Stimulated activated naive CD8-positive, alpha-beta T cell treated with anti-CD3 and anti-CD28 coated beads, Interleukin-15, Interleukin-2, amounts not matched to agents 100 ng/mL and 50 ng/mL, for 24 hours (primary cell): ENCODE data around the gene CNDP1.
A peak's percentile ranks its signal among the peaks of the same experiment; 100 is the strongest.

Experiments
- H3K27ac Mint-ChIP-seq: one replicate; pipeline ENCODE4 v1.8.0; 2021; ENCODE audit warnings: mild to moderate bottlenecking, mixed read lengths
- H3K27me3 Mint-ChIP-seq: one replicate; pipeline ENCODE4 v1.8.0; 2021; ENCODE audit warnings: mixed read lengths
- H3K36me3 Mint-ChIP-seq: one replicate; pipeline ENCODE4 v1.8.0; 2021; ENCODE audit warnings: low read depth, mixed read lengths
- H3K4me1 Mint-ChIP-seq: one replicate; pipeline ENCODE4 v1.8.0; 2021; ENCODE audit warnings: low read depth, mixed read lengths
- H3K4me3 Mint-ChIP-seq: one replicate; pipeline ENCODE4 v1.8.0; 2021; ENCODE audit warnings: mild to moderate bottlenecking, mixed read lengths
- H3K9me3 Mint-ChIP-seq: one replicate; pipeline ENCODE4 v1.8.0; 2021; ENCODE audit warnings: mixed read lengths

The CNDP1 gene

GRCh38 chr18:74534150-74534969 is at the start of gene CNDP1:
Gene CNDP1, plus strand, starts transcription at chr18:74534500. Its CDS starts 168 bp downstream, at chr18:74534668.
- Mint-ChIP-seq H3K4me1 (no peaks in the 10 kb centered on the region), H3K4me3 (no peak within 1 kb of the TSS), H3K9me3 (no peaks in the 10 kb centered on the region), H3K27ac (no peak within 1 kb of the TSS), H3K27me3 (peaks cover 5% of the 10 kb centered on the region), H3K36me3 (no peaks in the 10 kb centered on the region)

DNA sequence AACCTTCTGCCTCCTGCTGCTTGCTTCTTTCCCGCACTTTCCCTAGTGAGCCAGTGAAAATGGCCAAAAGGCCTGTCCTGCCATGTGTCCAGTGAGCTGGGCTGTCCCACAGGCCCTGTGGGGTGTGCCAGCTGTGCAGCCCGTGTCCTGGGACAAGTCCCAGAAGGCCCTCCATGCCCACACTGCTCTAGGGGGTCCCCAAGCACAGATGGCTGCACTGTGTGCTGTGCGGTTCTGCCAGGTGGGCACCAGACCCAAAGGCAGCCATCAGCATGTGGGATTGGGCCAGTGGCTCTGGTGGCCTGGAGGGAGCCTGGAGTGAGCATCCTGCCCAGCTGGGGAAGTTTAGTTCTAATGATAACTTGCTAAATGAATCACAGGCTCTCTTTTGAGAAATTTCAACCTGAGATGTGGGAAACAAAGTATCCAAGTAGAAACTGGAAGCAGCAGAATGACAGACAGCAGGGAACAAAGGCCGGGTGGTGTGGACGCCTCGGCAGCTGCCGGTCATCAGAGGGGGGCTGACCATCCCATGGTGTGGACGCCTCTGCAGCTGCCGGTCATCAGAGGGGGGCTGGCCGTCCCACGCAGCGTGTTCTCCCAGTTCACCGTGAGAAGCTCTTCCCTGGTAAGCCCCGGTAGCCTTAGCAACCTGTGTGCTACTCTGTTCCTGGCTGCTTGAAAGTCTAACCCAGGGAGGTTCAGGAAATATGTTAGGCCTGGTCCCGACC is 48.0 kb upstream of the CNDP1 start:
- no peaks in the 10 kb centered on the region for H3K36me3 Mint-ChIP-seq
- peak overlapping the region; percentile 36 for H3K27ac Mint-ChIP-seq
- H3K9me3 Mint-ChIP-seq: no peaks in the 10 kb centered on the region

DNA sequence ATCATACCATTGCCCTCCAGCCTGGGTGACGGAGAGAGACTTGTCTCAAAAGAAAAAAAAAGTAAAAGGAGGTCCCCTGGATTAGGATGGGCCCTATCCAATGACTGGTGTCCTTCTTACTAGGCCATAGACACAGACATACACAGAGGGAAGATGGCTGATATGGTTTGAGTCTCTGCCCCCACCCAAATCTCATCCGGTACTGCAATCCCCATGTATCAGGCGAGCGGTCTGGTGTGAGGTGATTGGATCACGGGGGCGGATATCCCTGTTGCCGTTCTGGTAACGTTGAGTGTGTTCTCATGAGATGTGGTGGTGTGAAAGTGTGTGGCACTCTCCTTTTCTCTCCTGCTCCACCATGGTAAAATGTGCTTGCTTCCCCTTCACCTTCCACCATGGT is 45.9 kb upstream of the CNDP1 start:
- H3K4me1 Mint-ChIP-seq: peaks cover 20% of the 10 kb centered on the region

More for the DNA sequence above, 48.0 kb upstream of the CNDP1 start:
- Mint-ChIP-seq H3K4me3 (no peak overlapping the region), H3K4me1 (peaks cover 20% of the 10 kb centered on the region), H3K27me3 (peaks cover 3% of the 10 kb centered on the region)

DNA sequence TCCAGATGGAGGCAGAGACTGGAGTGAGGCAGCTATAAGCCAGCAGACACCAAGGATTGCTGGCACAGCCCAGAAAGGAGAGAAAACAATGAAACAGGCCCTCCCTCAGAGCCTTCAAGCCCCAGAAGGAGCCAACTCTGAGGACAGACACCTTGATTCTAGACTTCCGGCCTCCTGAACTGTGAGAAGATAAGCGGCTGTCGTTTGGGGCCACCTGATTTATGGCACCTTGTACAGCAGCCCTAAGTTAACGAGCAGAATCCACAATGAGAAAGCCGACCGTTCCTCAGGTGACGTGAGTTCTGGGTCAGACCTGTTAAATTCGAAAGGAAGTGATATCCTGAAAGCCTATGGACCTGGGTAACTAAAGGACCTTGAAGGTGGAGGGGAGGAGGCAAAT is 45.4 kb upstream of the CNDP1 start:
- no peaks in the 10 kb centered on the region for H3K9me3 Mint-ChIP-seq
- H3K36me3 Mint-ChIP-seq: no peaks in the 10 kb centered on the region
- no peaks in the 10 kb centered on the region for H3K27me3 Mint-ChIP-seq
- peaks cover 24% of the 10 kb centered on the region for H3K4me1 Mint-ChIP-seq
- no peak overlapping the region for H3K27ac Mint-ChIP-seq
- no peak overlapping the region for H3K4me3 Mint-ChIP-seq

More for the DNA sequence above, 45.9 kb upstream of the CNDP1 start:
- Mint-ChIP-seq H3K36me3 (no peaks in the 10 kb centered on the region), H3K9me3 (no peaks in the 10 kb centered on the region), H3K27me3 (no peaks in the 10 kb centered on the region), H3K27ac (no peak overlapping the region), H3K4me3 (no peak overlapping the region)

DNA sequence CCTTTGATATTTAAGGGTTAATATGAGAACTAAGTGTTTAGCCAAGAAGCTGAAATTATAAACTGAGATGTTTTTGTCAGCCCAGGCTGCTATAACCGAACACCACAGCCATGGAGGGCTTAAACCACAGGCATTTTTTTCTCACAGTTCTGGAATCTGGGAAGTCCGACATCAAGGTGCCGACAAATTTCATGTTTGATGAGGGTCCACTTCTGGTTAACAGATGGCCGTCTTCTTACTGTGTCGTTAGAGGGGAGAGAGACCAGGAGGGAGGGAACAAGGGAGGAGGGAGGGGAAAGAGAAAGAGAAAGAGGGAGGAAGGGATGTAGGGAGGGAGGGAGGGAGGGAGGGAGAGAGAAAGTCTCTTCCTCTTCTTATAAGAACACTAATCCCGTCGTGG is 44.6 kb upstream of the CNDP1 start:
- Mint-ChIP-seq H3K9me3 (no peaks in the 10 kb centered on the region), H3K4me1 (peaks cover 23% of the 10 kb centered on the region), H3K4me3 (no peak overlapping the region), H3K27ac (no peak overlapping the region), H3K36me3 (no peaks in the 10 kb centered on the region), H3K27me3 (no peaks in the 10 kb centered on the region)

DNA sequence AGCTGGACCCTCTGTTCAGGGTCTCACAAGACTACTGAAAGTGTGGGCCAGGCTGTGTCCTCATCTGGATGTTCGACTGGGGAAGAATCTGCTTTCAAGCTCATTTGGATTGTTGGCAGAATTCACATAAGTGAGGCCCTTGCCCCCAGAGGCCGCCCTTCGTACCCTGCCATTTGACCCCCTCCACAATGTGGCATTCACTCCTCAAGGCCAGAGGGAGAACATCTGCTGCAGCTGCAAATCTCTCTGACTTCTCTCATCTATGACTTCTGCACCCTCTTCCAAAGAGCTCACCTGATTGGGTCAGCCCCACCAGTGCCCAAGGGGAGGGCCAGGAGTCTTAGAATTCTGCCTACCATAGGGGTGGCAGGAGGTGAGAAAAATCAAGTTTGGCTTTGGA is 42.0 kb upstream of the CNDP1 start:
- H3K9me3 Mint-ChIP-seq: no peaks in the 10 kb centered on the region
- H3K36me3 Mint-ChIP-seq: peaks cover 4% of the 10 kb centered on the region
- H3K4me3 Mint-ChIP-seq: no peak overlapping the region
- peaks cover 19% of the 10 kb centered on the region for H3K4me1 Mint-ChIP-seq
- no peak overlapping the region for H3K27ac Mint-ChIP-seq
- no peaks in the 10 kb centered on the region for H3K27me3 Mint-ChIP-seq

- no peak overlapping the region for H3K4me3 Mint-ChIP-seq
- H3K4me1 Mint-ChIP-seq: peaks cover 34% of the 10 kb centered on the region
- no peak overlapping the region for H3K27ac Mint-ChIP-seq
- H3K9me3 Mint-ChIP-seq: no peaks in the 10 kb centered on the region
- H3K36me3 Mint-ChIP-seq: peaks cover 11% of the 10 kb centered on the region
- no peaks in the 10 kb centered on the region for H3K27me3 Mint-ChIP-seq
Measured at GRCh38 chr18:74493689-74494088, 40.6 kb upstream of the CNDP1 start.

GRCh38 chr18:74494514-74494913 is 39.8 kb upstream of the CNDP1 start:
- H3K9me3 Mint-ChIP-seq: no peaks in the 10 kb centered on the region
- H3K27ac Mint-ChIP-seq: no peak overlapping the region
- H3K4me1 Mint-ChIP-seq: peaks cover 42% of the 10 kb centered on the region
- peak overlapping the region; percentile 26 for H3K4me3 Mint-ChIP-seq
- H3K27me3 Mint-ChIP-seq: no peaks in the 10 kb centered on the region
- H3K36me3 Mint-ChIP-seq: peaks cover 11% of the 10 kb centered on the region

DNA sequence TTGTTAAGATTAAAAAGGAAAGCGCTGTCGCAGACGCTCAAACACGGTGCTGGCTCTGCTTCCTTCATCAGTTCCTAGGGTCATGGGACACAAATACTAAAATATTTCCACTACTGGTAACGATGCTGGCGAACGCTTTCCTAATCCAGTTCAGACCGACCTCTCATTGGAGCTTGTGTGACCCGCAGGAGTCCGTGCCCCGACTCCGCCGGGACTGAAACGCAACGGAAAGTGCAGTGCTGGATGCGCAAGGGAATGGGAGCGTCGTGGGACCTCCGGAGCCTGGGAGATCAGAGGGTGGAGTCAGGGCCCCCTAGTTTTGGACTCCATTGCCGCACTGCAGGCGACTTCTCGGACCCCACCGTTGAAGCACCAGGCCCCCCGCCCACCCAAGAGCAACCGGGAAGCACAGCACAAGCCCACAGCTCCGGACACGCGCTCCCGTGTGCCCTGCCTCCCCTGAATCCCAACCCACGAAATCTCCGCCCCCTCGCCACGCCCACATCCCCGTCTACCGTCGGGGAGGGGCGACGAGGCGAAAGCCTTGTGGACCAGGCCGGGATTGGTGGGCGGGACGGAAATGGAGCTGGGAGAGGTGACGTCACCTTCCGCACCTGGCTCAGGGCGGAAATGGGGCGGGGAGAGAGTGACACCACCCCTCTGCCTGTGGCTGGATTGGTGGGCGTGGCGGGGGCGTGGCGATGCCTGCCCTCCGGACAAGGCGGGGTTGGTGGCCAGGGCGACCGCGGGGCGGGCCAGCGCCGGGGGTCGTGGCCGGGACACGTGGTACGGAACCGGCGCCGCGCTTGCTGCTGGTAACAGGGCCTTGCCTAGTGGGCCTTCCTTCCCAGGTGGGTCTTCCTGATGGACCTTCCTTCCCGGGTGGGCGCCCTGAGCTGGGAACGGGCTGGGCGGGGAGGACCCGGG is 38.5 kb upstream of the CNDP1 start, which contains the start of gene CNDP2:
TSS of gene CNDP2 (plus strand) at position 783 of the 927 bp plus-strand sequence. CDS start 3,611 bp downstream, outside the sequence.
- Mint-ChIP-seq H3K27ac (peak within 1 kb of the TSS; percentile 99), H3K9me3 (no peaks in the 10 kb centered on the region), H3K4me1 (peaks cover 53% of the 10 kb centered on the region), H3K4me3 (peak within 1 kb of the TSS; percentile 99), H3K27me3 (no peaks in the 10 kb centered on the region), H3K36me3 (peaks cover 17% of the 10 kb centered on the region)

- Mint-ChIP-seq H3K27me3 (no peaks in the 10 kb centered on the region), H3K36me3 (peaks cover 24% of the 10 kb centered on the region), H3K4me3 (peak overlapping the region; percentile 99), H3K4me1 (peaks cover 60% of the 10 kb centered on the region), H3K9me3 (no peaks in the 10 kb centered on the region), H3K27ac (peak overlapping the region; percentile 99)
Measured at GRCh38 chr18:74496508-74497323, 37.6 kb upstream of the CNDP1 start.

DNA sequence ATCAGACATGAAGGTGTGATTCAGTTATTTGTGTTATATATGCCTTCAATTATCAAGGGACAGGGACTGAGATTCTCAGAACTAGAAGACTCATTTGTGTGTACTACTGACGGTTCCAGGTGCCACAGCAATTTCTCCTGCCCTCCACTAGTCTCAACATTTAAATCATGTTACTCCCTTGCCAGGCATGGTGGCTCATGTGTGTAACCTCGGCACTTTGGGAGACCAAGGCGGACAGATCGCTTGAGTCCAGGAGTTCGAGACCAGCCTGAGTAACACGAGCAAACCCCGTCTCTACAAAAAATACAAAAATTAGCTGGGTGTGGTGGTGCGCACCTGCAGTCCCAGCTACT is 37.0 kb upstream of the CNDP1 start:
- Mint-ChIP-seq H3K36me3 (peaks cover 30% of the 10 kb centered on the region), H3K27me3 (no peaks in the 10 kb centered on the region), H3K27ac (peak overlapping the region; percentile 99), H3K4me1 (peaks cover 60% of the 10 kb centered on the region), H3K4me3 (peak overlapping the region; percentile 99), H3K9me3 (no peaks in the 10 kb centered on the region)

DNA sequence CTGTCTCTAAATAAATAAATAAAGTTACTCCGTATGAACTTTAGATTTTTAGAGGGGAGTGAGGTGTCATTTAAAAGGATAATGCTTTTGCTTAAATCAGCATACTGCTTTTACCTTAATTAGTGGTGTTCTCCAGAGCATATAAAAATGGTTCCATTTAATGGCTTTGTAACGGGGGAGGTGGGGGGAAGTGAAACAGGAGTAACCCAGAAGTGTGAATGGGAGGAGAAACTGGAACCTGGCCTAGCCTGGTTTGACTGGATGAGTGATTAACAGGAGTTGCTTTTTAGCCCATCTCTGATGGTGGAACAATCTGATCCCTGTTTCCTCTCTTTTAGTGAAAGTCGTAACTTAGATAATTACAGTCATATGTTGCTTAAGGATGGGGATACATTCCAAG is 36.5 kb upstream of the CNDP1 start:
- Mint-ChIP-seq H3K27me3 (no peaks in the 10 kb centered on the region), H3K9me3 (no peaks in the 10 kb centered on the region), H3K4me3 (peak overlapping the region; percentile 99), H3K27ac (peak overlapping the region; percentile 99), H3K4me1 (peaks cover 60% of the 10 kb centered on the region), H3K36me3 (peaks cover 34% of the 10 kb centered on the region)

GRCh38 chr18:74498712-74499627 is 35.3 kb upstream of the CNDP1 start:
- no peaks in the 10 kb centered on the region for H3K27me3 Mint-ChIP-seq
- H3K27ac Mint-ChIP-seq: peak overlapping the region; percentile 99
- H3K9me3 Mint-ChIP-seq: no peaks in the 10 kb centered on the region
- H3K4me1 Mint-ChIP-seq: peaks cover 55% of the 10 kb centered on the region
- peaks cover 43% of the 10 kb centered on the region for H3K36me3 Mint-ChIP-seq
- H3K4me3 Mint-ChIP-seq: peak overlapping the region; percentile 99
